ENCODE data around the gene NFATC2.

- TF ChIP-seq POLR2A (IDR thresholded peaks at IDR 0.05) (no peak), CTCF (IDR thresholded peaks at IDR 0.05) (no peak)
Measured at GRCh38 chr20:51549474-51549873, 7.0 kb upstream of the NFATC2 start.
